Thoracic aorta (tissue), 2 donors: ENCODE results near the gene DDX47. TPM values are rescaled to one million over a fixed set of nuclear protein-coding genes. Genes with fewer than 3 reads are reported as not detected.
"Not testable (repeated sequence)": the region's sequence is repeated elsewhere in the genome, so short reads cannot be mapped to it uniquely, and the experiment has no call there.

ENCODE experiments used
- ATAC-seq: fragments of 150-250 bp; one replicate; pipeline ENCODE4 v1.8.0; 2017; ENCODE audit warnings: low read depth; ENCODE audit not compliant: insufficient number of reproducible peaks, low FRiP score
- DNase-seq: peaks from one replicate; pipeline ENCODE4 v3.0.0-alpha.2; 2020; ENCODE audit warnings: low spot score
- H3K27ac ChIP-seq, 2 donors: fragments of 200-600 bp; sonication (generic); 1 replicate in 1 of 2; 2 replicates in 1 of 2; pipeline ENCODE4 v1.5.1; 2016; ENCODE audit warnings: mild to moderate bottlenecking in 2 of 2, moderate library complexity in 2 of 2
- H3K27me3 ChIP-seq: fragments of 200-600 bp; sonication (generic); replicated peaks from 2 replicates; pipeline ENCODE4 v1.6.0; 2016; ENCODE audit warnings: mild to moderate bottlenecking; ENCODE audit not compliant: insufficient read depth
- H3K36me3 ChIP-seq: fragments of 200-600 bp; sonication (generic); one replicate; pipeline ENCODE4 v1.5.1; 2016
- H3K4me1 ChIP-seq, 2 donors: fragments of 200-600 bp; sonication (generic); 1 replicate in 1 of 2; 2 replicates in 1 of 2; pipeline versions ENCODE4 v1.5.1 to v1.6.0; 2016; ENCODE audit warnings: low read depth in 2 of 2, mild to moderate bottlenecking in 1 of 2; ENCODE audit not compliant: control insufficient read depth in 1 of 2
- H3K4me3 ChIP-seq: fragments of 200-600 bp; sonication (generic); 2 replicates; pipeline ENCODE4 v1.5.1; 2016; ENCODE audit warnings: mild to moderate bottlenecking
- H3K9me3 ChIP-seq: fragments of 200-600 bp; sonication (generic); 2 replicates; pipeline ENCODE4 v1.5.1; 2016
- CTCF ChIP-seq: fragments of 200-600 bp; sonication (generic); IDR thresholded peaks from one replicate; pipeline ENCODE4 v1.5.1; 2019; ENCODE audit warnings: antibody characterized with exemption
- total RNA-seq, 2 donors: library from RNA; depleted of rRNA; stranded (reverse); fragments of >200 nt; gene quantifications; one replicate each; pipeline versions ENCODE4 v1.1.0 to v1.2.3, GENCODE V29; 2016

DDX47 gene
- total RNA-seq, 2 donors from 2014 or later: 43.5 to 51.1 TPM

GRCh38 chr12:12803186-12803585 is 10.0 kb upstream of the DDX47 start:
- Histone ChIP-seq H3K27me3 (no peaks in the 10 kb centered on the region), H3K36me3 (no peaks in the 10 kb centered on the region), H3K4me3 (no peak overlapping the region), H3K9me3 (no peaks in the 10 kb centered on the region), H3K27ac (no peak overlapping the region), H3K4me1 (peaks cover 3 to 7% of the 10 kb centered on the region in 2 donors)
- DNase-seq: peak; percentile 38
- ATAC-seq: no peak
- no peak for TF ChIP-seq CTCF

GRCh38 chr12:12804011-12804410 is 9.1 kb upstream of the DDX47 start:
- no peak for TF ChIP-seq CTCF
- H3K27me3 ChIP-seq: no peaks in the 10 kb centered on the region
- H3K36me3 ChIP-seq: no peaks in the 10 kb centered on the region
- DNase-seq: no peak
- peaks cover 3 to 7% of the 10 kb centered on the region in 2 donors for H3K4me1 ChIP-seq
- no peak overlapping the region for H3K4me3 ChIP-seq
- no peak overlapping the region for H3K27ac ChIP-seq
- ATAC-seq: no peak
- H3K9me3 ChIP-seq: no peaks in the 10 kb centered on the region

- no peak for ATAC-seq
- H3K9me3 ChIP-seq: no peaks in the 10 kb centered on the region
Measured at GRCh38 chr12:12804432-12804886, 8.7 kb upstream of the DDX47 start.

GRCh38 chr12:12806784-12807516 is 6.2 kb upstream of the DDX47 start:
- no peak for DNase-seq
- Histone ChIP-seq H3K27me3 (no peaks in the 10 kb centered on the region), H3K36me3 (no peaks in the 10 kb centered on the region), H3K4me3 (no peak overlapping the region), H3K9me3 (no peaks in the 10 kb centered on the region), H3K27ac (peak overlapping the region in 1 of 2 donors; percentile 59), H3K4me1 (peaks cover 3 to 7% of the 10 kb centered on the region in 2 donors)
- TF ChIP-seq CTCF: no peak
- ATAC-seq: no peak

More at GRCh38 chr12:12804432-12804886, 8.7 kb upstream of the DDX47 start:
- Histone ChIP-seq H3K27ac (no peak overlapping the region), H3K27me3 (no peaks in the 10 kb centered on the region), H3K4me1 (peaks cover 3 to 7% of the 10 kb centered on the region in 2 donors), H3K36me3 (no peaks in the 10 kb centered on the region), H3K4me3 (no peak overlapping the region)
- TF ChIP-seq CTCF: no peak
- no peak for DNase-seq

GRCh38 chr12:12807517-12807903 is 5.6 kb upstream of the DDX47 start:
- not testable (repeated sequence) for H3K4me1 ChIP-seq, H3K36me3 ChIP-seq, H3K9me3 ChIP-seq, ATAC-seq, DNase-seq, H3K27me3 ChIP-seq, H3K4me3 ChIP-seq
- H3K27ac ChIP-seq: peak overlapping the region in 1 of 2 donors; percentile 59
